Smooth muscle cell (in vitro differentiated cells): ENCODE results near the gene MRPL58. TPM values are rescaled to one million over a fixed set of nuclear protein-coding genes. Genes with fewer than 3 reads are reported as not detected.
A peak's percentile ranks its signal among the peaks of the same experiment; 100 is the strongest.

Experiments used
- DNase-seq: peaks from one replicate; lab custom pipeline; 2025; ENCODE audit not compliant: unreplicated experiment; lab: John Stamatoyannopoulos, UW
- H2AFZ ChIP-seq: fragments of 200-600 bp; sonication (generic); 2 replicates; pipeline ENCODE4 v1.6.0; 2016; ENCODE audit warnings: antibody characterized with exemption, low read depth, mild to moderate bottlenecking
- H3F3A ChIP-seq: fragments of 200-600 bp; sonication (generic); 2 replicates; pipeline ENCODE4 v1.6.0; 2017; ENCODE audit warnings: antibody characterized with exemption, low read depth
- H3K27ac ChIP-seq: fragments of 200-600 bp; sonication (generic); 2 replicates; pipeline ENCODE4 v1.5.1; 2016; ENCODE audit warnings: low read depth, mild to moderate bottlenecking
- H3K27me3 ChIP-seq: fragments of 200-600 bp; sonication (generic); 2 replicates; pipeline ENCODE4 v1.6.1; 2016; ENCODE audit warnings: low read depth, mild to moderate bottlenecking
- H3K36me3 ChIP-seq: fragments of 200-600 bp; sonication (generic); 2 replicates; pipeline ENCODE4 v1.5.1; 2016; ENCODE audit warnings: low read depth
- H3K4me1 ChIP-seq: fragments of 200-600 bp; sonication (generic); 2 replicates; pipeline ENCODE4 v1.5.1; 2016; ENCODE audit warnings: low read depth
- H3K4me2 ChIP-seq: fragments of 200-600 bp; sonication (generic); 2 replicates; pipeline ENCODE4 v1.6.0; 2016; ENCODE audit warnings: mild to moderate bottlenecking
- H3K4me3 ChIP-seq: fragments of 200-600 bp; sonication (generic); 2 replicates; pipeline ENCODE4 v1.5.1; 2016; ENCODE audit warnings: mild to moderate bottlenecking
- H3K79me2 ChIP-seq: fragments of 200-600 bp; sonication (generic); 2 replicates; pipeline ENCODE4 v1.6.0; 2016; ENCODE audit warnings: low read depth, mild to moderate bottlenecking
- H3K9ac ChIP-seq: fragments of 200-600 bp; sonication (generic); 2 replicates; pipeline ENCODE4 v1.6.0; 2016; ENCODE audit warnings: low read depth
- H3K9me3 ChIP-seq: fragments of 200-600 bp; sonication (generic); replicated peaks from 2 replicates; pipeline ENCODE4 v1.5.1; 2016; ENCODE audit warnings: low read depth
- H4K20me1 ChIP-seq: fragments of 200-600 bp; sonication (generic); 2 replicates; pipeline ENCODE4 v1.6.0; 2016; ENCODE audit warnings: low read depth
- CTCF ChIP-seq: fragments of 200-600 bp; sonication (generic); IDR thresholded peaks from 2 replicates; pipeline ENCODE4 v1.5.1; 2017; ENCODE audit warnings: borderline replicate concordance, mild to moderate bottlenecking, antibody characterized with exemption; ENCODE audit not compliant: insufficient read depth, poor library complexity, severe bottlenecking
- WGBS: methylation state at CpG from one replicate; pipeline ENCODE4 v1.1.7; 2016; ENCODE audit warnings: low lambda C conversion rate; 5-methylcytosine and 5-hydroxymethylcytosine counted together
- polyA plus RNA-seq: library from polyadenylated mRNA; unstranded; fragments of >200 nt; fragmentation: Nextera tagmentation; extraction: Ambion mirVana; gene quantifications from 2 replicates; pipeline ENCODE4 v1.2.1, GENCODE V29; 2016
- total RNA-seq: library from RNA; depleted of rRNA; stranded (reverse); fragments of >200 nt; gene quantifications from 2 replicates; pipeline ENCODE4 v1.2.3, GENCODE V29; 2014

Gene MRPL58
- total and polyA plus RNA-seq, 2 experiments from 2014 or later, result 36.2 to 75.6 TPM

- H3K4me1 ChIP-seq, result peaks cover 14% of the 10 kb centered on the region
- H2AFZ ChIP-seq, result no peak overlapping the region
- no peaks in the 10 kb centered on the region for H3K36me3 ChIP-seq
- no peak overlapping the region for H3K9ac ChIP-seq
- no peak for TF ChIP-seq CTCF
- peak overlapping the region; percentile 90 for H3K4me3 ChIP-seq
- H3K9me3 ChIP-seq, result no peaks in the 10 kb centered on the region
- DNase-seq, result no peak
- 93% methylated on average over 5 of the region's 5 CpGs for WGBS
- H3K4me2 ChIP-seq, result peak overlapping the region; percentile 98
- H3K27me3 ChIP-seq, result no peaks in the 10 kb centered on the region
- no peaks in the 10 kb centered on the region for H3F3A ChIP-seq
- no peaks in the 10 kb centered on the region for H4K20me1 ChIP-seq
- H3K27ac ChIP-seq, result no peak overlapping the region
- peaks cover 22% of the 10 kb centered on the region for H3K79me2 ChIP-seq
Measured at GRCh38 chr17:75049057-75049456, 36.6 kb downstream of the MRPL58 start.

GRCh38 chr17:75049706-75050105 lies 37.2 kb downstream of the MRPL58 start:
- no peaks in the 10 kb centered on the region for H4K20me1 ChIP-seq
- peaks cover 14% of the 10 kb centered on the region for H3K4me1 ChIP-seq
- no peaks in the 10 kb centered on the region for H3F3A ChIP-seq
- H2AFZ ChIP-seq, result no peak overlapping the region
- H3K36me3 ChIP-seq, result no peaks in the 10 kb centered on the region
- no peak for TF ChIP-seq CTCF
- H3K9me3 ChIP-seq, result no peaks in the 10 kb centered on the region
- H3K27ac ChIP-seq, result no peak overlapping the region
- no peak for DNase-seq
- H3K4me3 ChIP-seq, result no peak overlapping the region
- no peak overlapping the region for H3K9ac ChIP-seq
- no peak overlapping the region for H3K4me2 ChIP-seq
- no peaks in the 10 kb centered on the region for H3K27me3 ChIP-seq
- H3K79me2 ChIP-seq, result peaks cover 22% of the 10 kb centered on the region

GRCh38 chr17:75051941-75052340 lies 39.5 kb downstream of the MRPL58 start:
- Histone ChIP-seq H3K9ac (no peak overlapping the region), H3F3A (no peaks in the 10 kb centered on the region), H2AFZ (no peak overlapping the region), H3K27ac (no peak overlapping the region), H4K20me1 (peaks cover 6% of the 10 kb centered on the region), H3K9me3 (no peaks in the 10 kb centered on the region), H3K79me2 (peaks cover 20% of the 10 kb centered on the region), H3K27me3 (no peaks in the 10 kb centered on the region), H3K36me3 (no peaks in the 10 kb centered on the region), H3K4me3 (no peak overlapping the region), H3K4me2 (no peak overlapping the region), H3K4me1 (peaks cover 8% of the 10 kb centered on the region)
- DNase-seq, result no peak
- no peak for TF ChIP-seq CTCF
- WGBS, result 93% methylated on average over 2 of the region's 2 CpGs

- no peak for DNase-seq
- Histone ChIP-seq H3K27me3 (no peaks in the 10 kb centered on the region), H2AFZ (no peak overlapping the region), H3K9ac (no peak overlapping the region), H3K36me3 (no peaks in the 10 kb centered on the region), H3K4me1 (no peaks in the 10 kb centered on the region), H3K4me2 (no peak overlapping the region), H4K20me1 (peaks cover 12% of the 10 kb centered on the region), H3K9me3 (no peaks in the 10 kb centered on the region), H3K27ac (peak overlapping the region; percentile 62), H3F3A (peaks cover 9% of the 10 kb centered on the region), H3K79me2 (peaks cover 10% of the 10 kb centered on the region), H3K4me3 (no peak overlapping the region)
- TF ChIP-seq CTCF, result peak; percentile 44
- WGBS, result 82% methylated on average over 25 of the region's 25 CpGs
Measured at GRCh38 chr17:75059369-75060345, 47.2 kb downstream of the MRPL58 start.
